HepG2 (cell line): ENCODE measurements around the gene SPAG7. TPM values are rescaled to one million over a fixed set of nuclear protein-coding genes. Genes with fewer than 3 reads are reported as not detected.
A peak's percentile ranks its signal among the peaks of the same experiment; 100 is the strongest.

Source experiments
- CREB1 ChIP-seq, 2 experiments: fragments of 450-650 bp in 1 of 2; IDR thresholded peaks; 2 replicates each; pipeline ENCODE4 v1.6.1; 2016 to 2017; ENCODE audit warnings: control low read depth in 1 of 2, mild to moderate bottlenecking in 1 of 2, missing compliant biosample characterization in 1 of 2, missing genetic modification characterization in 1 of 2
- EED ChIP-seq: sonication (generic); formaldehyde crosslinking; IDR thresholded peaks from 2 replicates; pipeline ENCODE4 v1.5.0; 2020; ENCODE audit warnings: mild to moderate bottlenecking, missing genetic modification reagents
- HDAC6 ChIP-seq: fragments of 200-600 bp; sonication (generic); IDR thresholded peaks from 2 replicates; pipeline ENCODE4 v1.7.0; 2017; ENCODE audit warnings: mild to moderate bottlenecking, antibody characterized with exemption, low read length, low read depth
- MIER2 ChIP-seq: IDR thresholded peaks from 2 replicates; pipeline ENCODE4 v1.6.1; 2016; ENCODE audit warnings: missing biosample characterization, missing genetic modification reagents
- MYPOP ChIP-seq: sonication (generic); formaldehyde crosslinking; IDR thresholded peaks from 2 replicates; pipeline ENCODE4 v1.8.1; 2023; ENCODE audit warnings: mild to moderate bottlenecking, moderate library complexity, missing genetic modification reagents
- NFYC ChIP-seq: IDR thresholded peaks from 2 replicates; pipeline ENCODE4 v1.6.1; 2016; ENCODE audit warnings: missing genetic modification reagents, missing compliant biosample characterization
- NR1H2 ChIP-seq: sonication (generic); formaldehyde crosslinking; IDR thresholded peaks from 2 replicates; pipeline ENCODE4 v1.8.1; 2022; ENCODE audit warnings: low read depth, missing genetic modification reagents, borderline replicate concordance
- RBFOX2 ChIP-seq: fragments of 200-400 bp; formaldehyde crosslinking; IDR thresholded peaks from 2 replicates; pipeline ENCODE4 v1.6.1; 2017; ENCODE audit warnings: low read depth, mild to moderate bottlenecking, low read length
- RCOR2 ChIP-seq: IDR thresholded peaks from 2 replicates; pipeline ENCODE4 v1.6.1; 2016; ENCODE audit warnings: missing biosample characterization, missing genetic modification reagents
- TBX2 ChIP-seq: sonication (generic); formaldehyde crosslinking; IDR thresholded peaks from 2 replicates; pipeline ENCODE4 v1.5.0; 2020; ENCODE audit warnings: missing genetic modification reagents, mild to moderate bottlenecking, borderline replicate concordance
- THAP8 ChIP-seq: sonication (generic); formaldehyde crosslinking; IDR thresholded peaks from 2 replicates; pipeline ENCODE4 v1.5.1; 2020; ENCODE audit warnings: missing genetic modification reagents, mild to moderate bottlenecking, borderline replicate concordance
- ZBTB10 ChIP-seq: sonication (generic); formaldehyde crosslinking; IDR thresholded peaks from 2 replicates; pipeline ENCODE4 v1.4.0; 2020; ENCODE audit warnings: missing genetic modification reagents, borderline replicate concordance
- ZNF704 ChIP-seq: sonication (generic); formaldehyde crosslinking; IDR thresholded peaks from 2 replicates; pipeline ENCODE4 v1.8.1; 2023; ENCODE audit warnings: mild to moderate bottlenecking, inconsistent platforms, moderate library complexity, missing genetic modification reagents, borderline replicate concordance
- ZXDC ChIP-seq: sonication (generic); formaldehyde crosslinking; IDR thresholded peaks from 2 replicates; pipeline ENCODE4 v1.5.0; 2020; ENCODE audit warnings: mild to moderate bottlenecking, missing genetic modification reagents
- polyA plus RNA-seq, 8 experiments: library from polyadenylated mRNA; depleted of rRNA in 3 of 8; stranded (reverse) in 7 of 8; unstranded in 1 of 8; fragments of >200 nt; fragmentation: Illumina TruSeq in 4 of 8; extraction: Trizol in 4 of 8; gene quantifications; 2 replicates each; pipeline versions ENCODE4 v1.2.1 to v1.2.3, GENCODE V29; 2011 to 2016; ENCODE audit warnings: low read depth in 4 of 8, missing spikeins in 1 of 8, mixed read lengths in 1 of 8; ENCODE audit not compliant: insufficient read depth in 1 of 8
- total RNA-seq, 5 experiments: library from RNA; depleted of rRNA; stranded (reverse); fragments of >200 nt; fragmentation: Illumina TruSeq; extraction: Trizol; gene quantifications; 2 replicates each; pipeline ENCODE4 v1.2.3, GENCODE V29; 2016; ENCODE audit warnings: low read depth in 1 of 5
- TF ChIP-seq, protein P1 (sequence below): sonication (generic); formaldehyde crosslinking; IDR thresholded peaks from 2 replicates; pipeline ENCODE4 v1.4.0; 2020; ENCODE audit warnings: missing genetic modification reagents
- TF ChIP-seq, protein P2 (sequence below): sonication (generic); formaldehyde crosslinking; IDR thresholded peaks from 2 replicates; pipeline ENCODE4 v1.4.0; 2020; ENCODE audit warnings: missing genetic modification reagents, low read depth, mild to moderate bottlenecking, borderline replicate concordance

The SPAG7 gene
- total and polyA plus RNA-seq, 2 of the 13 experiments (the other 11 are each of a cell fraction or from before 2014, with no cell fraction given) = 51.0 to 59.0 TPM

GRCh38 chr17:4986951-4987766 lies 19.5 kb upstream of the SPAG7 start, which contains the start of gene CAMTA2 (continued):
- TF ChIP-seq, protein P1, sequence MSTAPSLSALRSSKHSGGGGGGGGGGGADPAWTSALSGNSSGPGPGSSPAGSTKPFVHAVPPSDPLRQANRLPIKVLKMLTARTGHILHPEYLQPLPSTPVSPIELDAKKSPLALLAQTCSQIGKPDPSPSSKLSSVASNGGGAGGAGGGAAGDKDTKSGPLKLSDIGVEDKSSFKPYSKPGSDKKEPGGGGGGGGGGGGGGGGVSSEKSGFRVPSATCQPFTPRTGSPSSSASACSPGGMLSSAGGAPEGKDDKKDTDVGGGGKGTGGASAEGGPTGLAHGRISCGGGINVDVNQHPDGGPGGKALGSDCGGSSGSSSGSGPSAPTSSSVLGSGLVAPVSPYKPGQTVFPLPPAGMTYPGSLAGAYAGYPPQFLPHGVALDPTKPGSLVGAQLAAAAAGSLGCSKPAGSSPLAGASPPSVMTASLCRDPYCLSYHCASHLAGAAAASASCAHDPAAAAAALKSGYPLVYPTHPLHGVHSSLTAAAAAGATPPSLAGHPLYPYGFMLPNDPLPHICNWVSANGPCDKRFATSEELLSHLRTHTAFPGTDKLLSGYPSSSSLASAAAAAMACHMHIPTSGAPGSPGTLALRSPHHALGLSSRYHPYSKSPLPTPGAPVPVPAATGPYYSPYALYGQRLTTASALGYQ (CRISPR knock-in tag) = no peak
- TF ChIP-seq NR1H2 (no peak), TBX2 (CRISPR knock-in tag) (peak; percentile 80), ZNF704 (CRISPR knock-in tag) (no peak), ZBTB10 (CRISPR knock-in tag) (peak; percentile 81; the same call in 1 of the 2 replicates), EED (CRISPR knock-in tag) (no peak), MIER2 (no peak), NFYC (CRISPR knock-in tag) (no peak), CREB1 (IDR thresholded peaks at IDR 0.05) (peak; percentile 70), CREB1 (CRISPR knock-in tag; IDR thresholded peaks at IDR 0.05) (peak; percentile 79), HDAC6 (no peak), RBFOX2 (peak; percentile 85), ZXDC (CRISPR knock-in tag) (no peak), RCOR2 (CRISPR knock-in tag) (no peak), MYPOP (CRISPR knock-in tag) (peak; percentile 67; the same call in 1 of the 2 replicates), THAP8 (CRISPR knock-in tag) (peak; percentile 94)
- TF ChIP-seq, protein P2, sequence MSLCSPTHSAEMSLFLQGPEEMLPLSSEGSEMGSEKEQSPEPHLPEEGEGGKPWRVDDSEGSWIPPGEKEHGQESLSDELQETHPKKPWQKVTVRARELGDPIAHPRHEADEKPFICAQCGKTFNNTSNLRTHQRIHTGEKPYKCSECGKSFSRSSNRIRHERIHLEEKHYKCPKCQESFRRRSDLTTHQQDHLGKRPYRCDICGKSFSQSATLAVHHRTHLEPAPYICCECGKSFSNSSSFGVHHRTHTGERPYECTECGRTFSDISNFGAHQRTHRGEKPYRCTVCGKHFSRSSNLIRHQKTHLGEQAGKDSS (CRISPR knock-in tag) = no peak; the same call in 1 of the 2 replicates
